ENCODE data around the gene TRAP1.

TRAP1 gene

DNA sequence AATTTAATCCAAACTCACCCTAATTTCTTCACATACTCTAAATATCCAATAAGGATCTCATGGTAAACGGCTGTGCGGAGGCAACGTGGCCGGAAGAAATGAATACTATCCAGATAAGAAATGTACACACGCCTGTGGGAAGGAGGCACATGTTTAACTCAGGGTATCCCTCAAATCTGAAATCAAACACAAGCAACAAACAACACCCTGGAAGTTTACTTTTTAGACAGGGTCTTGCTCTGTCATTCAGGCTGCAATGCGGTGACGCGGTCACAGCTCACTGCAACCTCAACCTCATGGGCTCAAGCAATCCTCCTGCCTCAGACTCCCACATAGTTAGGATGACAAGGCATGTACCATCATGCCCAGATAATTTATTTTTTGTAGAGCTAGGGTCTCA, 21.2 kb upstream of the TRAP1 start:
- no peak overlapping the region for H3K4me3 ChIP-seq (ENCODE audit: low read length)
- no peak for DNase-seq (ENCODE audit: low read depth, low spot score)

DNA sequence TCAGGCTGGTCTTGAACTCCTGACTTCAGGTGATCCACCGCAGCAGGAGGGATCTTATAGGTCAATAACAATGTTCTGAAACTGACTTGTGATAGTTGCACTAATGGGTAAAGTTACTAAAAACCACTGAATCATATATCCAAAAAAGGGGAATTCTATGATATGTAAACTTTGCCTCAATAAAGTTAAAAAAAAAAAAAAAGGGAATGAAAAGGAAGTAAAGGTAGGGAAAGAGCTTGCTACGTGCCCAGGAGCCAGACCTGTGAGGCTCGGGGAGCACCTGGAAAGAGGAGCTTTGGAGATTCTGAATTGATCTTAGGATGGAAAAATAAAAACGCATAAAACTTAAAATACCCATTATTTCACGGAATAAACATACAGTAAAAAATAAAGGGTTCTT, 20.8 kb upstream of the TRAP1 start:
- DNase-seq (ENCODE audit: low read depth, low spot score): no peak
- H3K4me3 ChIP-seq (ENCODE audit: low read length): no peak overlapping the region

DNA sequence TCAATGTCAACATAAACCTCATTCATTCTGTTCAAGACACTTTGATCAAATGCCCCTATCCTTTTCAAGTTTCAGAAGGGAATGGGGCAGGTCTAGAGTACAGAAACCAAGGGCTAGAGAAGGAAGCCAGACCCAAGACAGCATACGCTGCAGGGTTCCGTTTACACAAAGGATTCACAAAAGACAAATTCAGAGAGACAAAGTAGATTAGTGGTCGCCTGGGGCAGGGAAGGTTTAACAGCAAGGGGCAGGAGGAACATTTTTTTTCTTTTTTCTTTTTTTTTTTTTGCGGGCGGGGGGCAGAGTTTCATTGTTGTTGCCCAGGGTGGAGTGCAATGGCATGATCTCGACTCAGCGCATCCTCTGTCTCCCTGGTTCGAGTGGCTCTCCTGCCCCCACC, 19.9 kb upstream of the TRAP1 start:
- H3K4me3 ChIP-seq (ENCODE audit: low read length): no peak overlapping the region
- no peak for DNase-seq (ENCODE audit: low read depth, low spot score)

DNA sequence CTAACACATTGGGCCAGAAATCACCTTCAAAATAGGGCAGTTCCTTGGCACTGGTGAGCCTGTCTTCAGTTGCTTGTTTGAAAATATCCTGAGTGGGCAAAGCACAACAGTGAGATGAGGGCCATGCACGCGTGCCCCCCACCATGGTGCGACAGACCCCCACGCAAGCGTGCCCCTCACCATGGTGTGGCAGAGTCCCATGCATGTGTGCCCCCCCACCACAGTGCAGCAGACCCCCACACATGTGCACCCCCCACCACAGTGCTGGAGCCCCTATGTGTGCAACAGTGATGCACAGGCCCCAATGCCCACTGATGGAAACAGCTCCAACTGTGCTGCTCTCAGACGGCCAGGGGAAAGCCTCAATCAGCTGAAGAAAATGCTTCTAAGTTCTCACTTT, 18.8 kb upstream of the TRAP1 start:
- DNase-seq (ENCODE audit: low read depth, low spot score): no peak
- H3K4me3 ChIP-seq (ENCODE audit: low read length): no peak overlapping the region

DNA sequence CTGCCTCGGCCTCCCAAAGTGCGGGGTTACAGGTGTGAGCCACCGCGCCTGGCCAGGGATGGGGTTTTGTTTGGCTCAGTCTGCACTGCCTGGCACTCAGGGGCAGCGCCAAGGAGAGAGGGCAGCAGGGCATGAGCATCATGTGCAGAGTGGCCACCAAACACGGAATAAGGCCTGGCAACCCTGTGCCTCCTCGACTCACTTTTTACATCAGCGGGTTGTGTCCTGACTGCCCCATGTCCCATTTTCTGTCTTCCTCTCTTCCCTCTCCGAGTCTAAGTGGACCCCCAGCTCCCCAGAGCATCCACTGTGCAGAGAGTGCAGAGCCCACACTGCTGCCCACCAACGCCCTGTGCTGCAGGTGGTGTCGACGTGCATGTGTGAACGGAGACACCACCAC, 18.2 kb upstream of the TRAP1 start:
- no peak overlapping the region for H3K4me3 ChIP-seq (ENCODE audit: low read length)
- no peak for DNase-seq (ENCODE audit: low read depth, low spot score)

DNA sequence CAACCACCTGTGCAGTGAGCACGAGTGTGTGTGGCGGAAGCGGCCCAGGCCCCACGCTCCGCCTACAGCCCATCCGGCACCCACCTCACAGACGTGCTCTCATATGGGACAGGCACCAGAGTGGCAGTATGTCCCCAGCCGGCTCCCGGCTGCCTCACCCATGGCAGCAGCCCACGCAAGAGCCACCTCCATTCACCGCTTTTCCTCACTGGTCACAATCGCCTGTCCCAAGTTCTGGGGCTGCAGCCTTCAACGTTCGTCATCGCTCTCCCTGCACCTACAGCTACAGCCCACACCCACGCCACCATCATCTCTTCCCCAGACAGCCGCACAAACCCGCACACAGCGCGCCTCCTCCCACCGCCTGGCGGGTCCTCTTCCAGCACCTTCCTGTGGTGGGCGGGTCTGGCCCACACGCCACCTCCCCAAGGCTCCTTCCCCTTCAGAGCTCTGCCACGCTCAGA, 17.5 kb upstream of the TRAP1 start:
- DNase-seq (ENCODE audit: low read depth, low spot score): no peak
- H3K4me3 ChIP-seq (ENCODE audit: low read length): no peak overlapping the region

DNA sequence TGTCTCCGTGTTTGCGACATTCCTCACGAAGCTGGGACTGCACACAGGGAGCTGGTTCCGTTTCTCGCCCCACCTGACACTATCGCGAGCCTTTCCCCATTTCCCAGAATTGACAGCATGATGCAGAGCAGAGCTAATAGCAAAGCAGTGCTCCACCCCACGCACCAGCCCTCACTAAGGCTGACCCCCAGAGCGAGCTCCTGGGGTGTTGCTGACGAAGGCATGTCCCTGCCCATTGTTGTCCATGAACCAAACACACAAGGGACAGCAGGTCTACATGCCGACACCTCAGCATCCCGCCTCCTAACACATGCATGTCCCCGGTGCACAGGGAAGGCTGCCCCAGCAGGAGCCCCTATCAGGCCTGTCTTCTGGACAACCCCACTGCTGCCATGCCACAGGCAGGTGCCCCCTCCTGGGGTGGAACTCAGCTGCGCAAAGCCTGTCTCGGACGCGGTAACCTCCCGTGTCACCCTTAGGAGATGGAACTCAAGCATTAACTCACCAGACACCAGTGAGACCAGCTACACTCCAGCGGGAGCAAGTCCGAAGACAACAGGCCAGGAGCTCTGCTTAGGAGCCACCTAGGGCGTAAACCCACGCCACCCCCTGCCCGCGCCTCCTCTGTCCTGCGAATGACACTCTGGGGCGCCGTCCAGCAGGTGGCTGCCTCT, 16.9 kb upstream of the TRAP1 start:
- H3K4me3 ChIP-seq (ENCODE audit: low read length): no peak overlapping the region
- no peak for DNase-seq (ENCODE audit: low read depth, low spot score)

DNA sequence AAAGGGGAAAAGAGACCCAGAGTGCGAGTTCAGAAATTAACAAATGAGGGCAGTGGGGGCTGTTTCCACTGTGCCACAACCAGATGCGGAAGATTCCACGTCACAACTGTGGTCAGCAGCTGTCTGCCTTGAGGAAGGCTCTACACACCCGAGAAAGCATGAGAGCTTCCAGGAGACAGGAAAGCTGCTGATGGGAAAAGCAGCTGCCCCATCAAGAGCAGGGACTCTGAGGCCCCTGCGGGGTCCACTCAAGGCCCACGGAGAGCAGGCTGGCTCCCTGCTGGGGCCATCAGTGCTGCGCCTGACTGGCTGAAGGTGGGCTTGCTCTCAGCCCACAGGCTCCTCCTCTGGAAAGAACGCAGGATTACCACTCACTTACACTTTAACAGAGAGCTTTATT, 14.8 kb upstream of the TRAP1 start:
- DNase-seq (ENCODE audit: low read depth, low spot score): no peak
- H3K4me3 ChIP-seq (ENCODE audit: low read length): no peak overlapping the region

DNA sequence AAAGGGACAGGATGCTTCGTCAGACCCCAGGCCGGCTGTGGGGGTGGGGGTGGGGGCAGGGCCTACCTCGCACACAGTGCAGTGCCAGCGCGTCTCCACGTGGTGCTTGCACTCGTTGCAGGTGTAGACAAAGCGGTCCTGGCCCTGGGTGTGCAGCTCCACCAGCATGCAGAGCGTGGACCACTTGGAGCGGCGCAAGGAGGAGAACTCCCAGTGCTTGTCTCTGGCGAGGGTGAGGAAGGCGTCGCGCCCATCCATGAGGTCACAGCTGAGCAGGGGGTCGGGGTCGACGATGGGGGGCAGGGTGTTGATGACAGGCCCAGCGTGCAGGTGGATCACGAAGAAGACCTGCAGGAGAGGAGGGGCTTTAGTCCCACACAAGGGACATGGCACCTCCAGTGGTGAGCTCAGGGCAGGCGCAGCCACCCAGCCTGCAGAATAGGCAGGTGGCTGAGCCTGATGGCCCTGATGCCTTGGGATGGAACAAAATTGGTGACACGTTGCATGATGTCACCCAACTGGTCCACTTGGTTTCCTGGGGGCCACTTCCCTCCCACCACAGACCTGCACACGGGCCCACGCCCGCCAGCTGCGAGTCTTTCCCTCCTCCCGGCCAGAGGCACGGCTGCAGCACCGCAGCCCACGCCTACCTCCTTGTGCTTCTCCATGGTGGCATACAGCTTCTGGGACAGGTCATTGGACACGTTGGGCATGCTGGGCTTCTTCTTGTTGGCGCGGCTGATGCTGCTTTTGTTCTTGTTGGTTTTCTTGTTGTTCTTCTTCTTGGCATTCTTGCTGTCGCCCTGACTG, 14.0 kb upstream of the TRAP1 start:
- no peak for DNase-seq (ENCODE audit: low read depth, low spot score)

DNA sequence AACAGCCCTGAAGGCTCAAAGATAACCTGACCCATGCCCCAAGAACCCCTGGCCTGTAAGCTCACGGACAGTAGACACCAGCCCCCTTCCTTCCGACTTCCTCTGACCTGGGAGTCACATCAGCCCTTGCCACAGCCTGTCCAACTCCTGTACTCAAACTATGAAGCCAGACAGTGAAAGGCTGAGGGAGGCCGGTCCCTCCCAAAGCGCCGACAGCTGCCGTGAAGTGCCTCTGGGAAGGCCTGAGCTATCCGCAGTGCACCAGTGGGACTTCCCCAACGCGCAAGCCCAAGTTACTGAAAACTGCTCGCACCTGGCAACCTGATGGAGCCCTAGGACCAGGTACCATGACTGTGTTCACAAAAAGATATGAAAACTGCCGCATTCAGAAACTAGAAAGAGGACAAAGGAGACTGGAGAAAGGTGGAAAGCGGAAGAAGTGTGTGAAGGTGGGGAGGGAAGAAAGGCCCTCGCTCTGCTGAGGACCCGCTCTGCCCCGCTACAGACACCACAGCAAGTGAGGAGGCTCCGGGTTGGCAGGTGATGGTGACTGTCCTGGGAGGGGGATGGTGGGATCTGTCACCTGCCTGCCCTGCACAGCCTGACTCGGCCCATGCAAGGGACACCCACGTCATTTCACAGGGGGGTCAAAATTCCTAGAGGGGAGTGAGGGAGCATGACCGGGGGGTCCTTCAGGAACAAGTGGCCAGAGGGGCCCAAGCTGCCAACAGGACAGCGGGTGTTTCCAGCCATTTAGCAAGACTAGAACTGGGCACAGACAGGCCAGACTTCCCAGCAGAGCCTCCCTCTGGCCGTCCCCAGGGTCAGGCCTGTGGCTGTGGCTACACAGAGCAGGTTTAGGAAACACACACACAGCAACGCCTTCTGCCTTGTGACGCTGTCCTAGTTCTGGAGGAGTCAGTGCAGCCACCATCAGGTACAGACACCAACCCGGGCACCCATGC, 13.1 kb upstream of the TRAP1 start:
- no peak for DNase-seq (ENCODE audit: low read depth, low spot score)
- H3K4me3 ChIP-seq (ENCODE audit: low read length): no peak overlapping the region

More for the DNA sequence above, 14.0 kb upstream of the TRAP1 start:
- no peak overlapping the region for H3K4me3 ChIP-seq (ENCODE audit: low read length)

DNA sequence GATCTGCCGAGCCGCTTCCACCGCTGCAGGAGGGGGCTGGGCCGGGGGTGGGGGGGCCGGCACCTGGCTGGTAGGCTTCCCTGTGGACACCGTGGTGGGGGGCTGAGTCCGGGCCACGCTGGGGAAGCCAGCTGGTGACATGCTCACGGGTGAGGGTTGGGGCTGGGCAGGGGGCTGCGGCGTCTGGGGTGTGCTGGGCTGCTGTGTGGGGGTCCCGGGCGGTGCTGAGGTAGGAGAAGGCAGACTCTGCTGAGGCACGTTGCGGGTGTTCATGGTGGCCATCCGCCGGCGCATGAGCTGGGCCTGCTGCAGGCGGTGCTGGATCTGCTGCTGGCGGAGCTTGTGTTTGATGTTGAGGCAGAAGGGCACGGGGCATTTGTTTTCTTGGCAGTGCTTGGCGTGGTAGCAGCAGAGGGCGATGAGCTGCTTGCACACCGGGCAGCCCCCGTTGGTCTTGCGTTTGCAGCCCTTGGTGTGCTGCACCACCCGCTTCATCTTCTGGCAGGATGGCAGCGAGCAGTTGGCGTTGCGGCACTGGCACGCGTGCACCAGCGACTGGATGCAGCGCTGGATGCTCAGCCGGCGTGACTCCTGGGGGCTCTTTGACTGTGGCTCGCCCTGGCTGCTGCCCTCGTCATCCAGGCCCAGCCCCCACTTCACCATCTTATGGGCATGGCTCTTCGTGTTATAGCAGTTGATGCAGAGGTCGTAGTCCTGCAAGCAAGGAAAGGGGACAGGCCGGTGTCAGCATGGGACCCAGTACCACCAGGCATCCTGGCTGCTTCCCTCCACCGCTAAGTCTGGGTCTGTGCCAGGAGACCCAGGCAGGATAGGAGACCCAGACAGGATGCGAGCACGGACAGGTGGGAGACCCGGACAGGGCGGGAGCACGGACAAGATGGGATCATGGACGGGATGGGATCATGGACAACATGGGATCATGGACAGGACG, 12.1 kb upstream of the TRAP1 start:
- no peak overlapping the region for H3K4me3 ChIP-seq (ENCODE audit: low read length)
- no peak for DNase-seq (ENCODE audit: low read depth, low spot score)

DNA sequence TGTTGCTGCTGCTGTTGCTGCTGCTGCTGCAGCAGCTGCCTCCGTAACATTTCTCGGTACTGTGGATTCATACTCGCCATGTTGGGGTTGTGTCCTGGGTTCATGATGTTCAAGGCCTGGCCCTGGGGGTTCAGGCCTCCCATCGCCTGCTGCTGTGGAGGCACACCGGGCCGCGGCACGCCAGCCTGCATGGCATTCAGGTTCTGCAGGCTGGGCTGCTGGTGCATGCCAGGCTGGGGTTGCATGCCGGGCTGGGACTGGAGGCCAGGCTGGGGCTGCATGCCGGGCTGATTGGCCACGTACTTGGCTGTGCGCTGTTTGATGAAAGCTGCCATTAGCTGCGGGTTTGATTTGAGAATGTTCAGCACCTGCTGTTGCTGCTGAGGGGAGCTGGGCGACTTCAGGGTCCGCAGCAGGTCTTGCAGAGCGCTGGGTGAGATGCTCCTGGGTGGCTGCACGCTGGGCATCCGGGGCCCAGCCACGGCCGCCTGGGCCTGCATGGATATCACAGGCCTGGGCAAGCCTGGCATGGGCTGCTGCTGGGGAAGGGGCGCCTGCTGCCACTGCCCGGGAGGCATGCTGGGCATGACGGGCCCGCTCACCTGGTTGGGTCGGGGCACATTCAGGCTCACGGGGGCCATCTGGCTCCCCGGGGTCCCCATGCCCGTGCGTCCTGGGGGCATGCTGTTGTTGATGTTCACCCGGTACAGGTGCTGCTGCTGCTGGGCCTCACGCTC, 11.3 kb upstream of the TRAP1 start:
- no peak for DNase-seq (ENCODE audit: low read depth, low spot score)
- no peak overlapping the region for H3K4me3 ChIP-seq (ENCODE audit: low read length)

DNA sequence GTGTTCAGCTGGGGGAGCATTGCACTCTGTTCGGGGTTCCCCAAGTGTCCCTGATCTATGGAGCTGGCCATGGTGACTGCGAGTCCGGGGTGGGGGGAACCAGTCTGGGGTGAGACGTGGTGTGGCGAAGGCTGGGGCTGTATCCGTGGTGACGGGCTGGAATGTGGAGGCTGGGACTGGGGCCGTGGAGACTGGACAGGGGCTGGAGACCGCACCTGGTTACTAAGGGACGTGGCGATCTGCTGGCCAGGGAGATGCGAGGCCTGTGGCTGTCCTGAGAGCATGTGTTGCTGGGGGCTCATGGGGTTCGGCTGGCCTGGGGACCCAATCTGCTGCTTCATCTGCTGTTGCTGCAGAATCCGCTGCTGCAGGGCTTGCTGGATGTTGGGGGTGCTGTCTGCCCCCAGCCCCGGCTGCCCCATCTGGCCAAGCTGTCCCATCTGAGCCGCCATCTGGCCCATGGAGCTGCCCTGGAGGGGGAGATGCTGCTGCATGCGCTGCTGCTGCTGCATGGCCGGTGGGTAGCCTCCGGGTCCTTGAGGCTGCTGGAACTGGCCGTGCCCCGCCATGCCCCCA, 10.6 kb upstream of the TRAP1 start:
- no peak for DNase-seq (ENCODE audit: low read depth, low spot score)
- H3K4me3 ChIP-seq (ENCODE audit: low read length): no peak overlapping the region

DNA sequence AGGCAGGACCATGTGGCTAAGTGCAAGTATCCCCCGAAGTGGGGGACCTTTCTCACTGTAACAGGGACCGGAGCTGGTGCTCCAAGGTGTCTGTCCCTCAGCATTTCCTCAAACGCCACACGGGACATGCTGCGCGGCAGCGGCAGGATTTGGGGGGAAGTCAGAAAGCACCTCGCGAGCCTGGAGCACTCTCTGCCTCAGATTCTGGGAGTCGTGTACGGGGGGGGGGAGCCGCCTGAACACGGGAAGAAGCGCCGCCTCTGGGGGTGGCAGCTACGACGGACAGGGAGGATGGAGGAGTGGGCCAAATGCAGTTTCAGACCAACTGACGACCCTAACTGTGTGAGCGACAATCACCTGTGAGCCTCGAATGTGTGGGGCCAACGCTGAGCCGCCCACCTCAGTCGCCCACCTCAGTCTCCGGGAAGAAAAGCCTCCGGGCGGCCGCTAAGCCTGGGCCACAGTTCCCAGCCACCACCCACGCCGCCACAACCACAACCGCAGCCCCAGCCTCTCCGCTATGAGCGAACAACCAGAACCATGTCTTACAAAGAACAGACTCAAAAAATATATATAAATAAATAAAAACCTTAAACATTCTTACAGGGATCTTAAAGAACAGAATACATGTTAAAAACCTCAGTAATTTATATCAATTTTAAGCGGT, 8.8 kb upstream of the TRAP1 start:
- DNase-seq (ENCODE audit: low read depth, low spot score): no peak
- H3K4me3 ChIP-seq (ENCODE audit: low read length): no peak overlapping the region

DNA sequence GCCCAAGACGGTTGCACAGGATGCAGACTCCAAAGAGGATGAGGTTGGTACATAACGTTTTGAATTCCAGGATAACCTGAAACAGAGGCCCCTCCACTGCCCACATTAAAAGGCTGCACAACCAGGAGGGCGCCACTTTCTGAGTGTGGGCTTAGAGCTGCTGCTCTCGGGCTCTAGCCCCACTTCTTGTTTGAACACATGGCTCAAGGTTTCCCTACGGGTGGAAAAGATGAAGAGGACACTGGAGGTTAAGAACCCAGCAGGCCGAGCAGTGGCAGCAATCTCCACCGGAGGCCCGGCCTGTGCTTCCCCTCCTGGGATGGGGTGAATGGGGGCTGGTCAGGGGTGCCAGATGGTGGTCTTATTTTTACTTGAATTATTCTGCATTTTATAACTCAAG, 8.0 kb upstream of the TRAP1 start:
- DNase-seq (ENCODE audit: low read depth, low spot score): peak; percentile 35
- H3K4me3 ChIP-seq (ENCODE audit: low read length): no peak overlapping the region

DNA sequence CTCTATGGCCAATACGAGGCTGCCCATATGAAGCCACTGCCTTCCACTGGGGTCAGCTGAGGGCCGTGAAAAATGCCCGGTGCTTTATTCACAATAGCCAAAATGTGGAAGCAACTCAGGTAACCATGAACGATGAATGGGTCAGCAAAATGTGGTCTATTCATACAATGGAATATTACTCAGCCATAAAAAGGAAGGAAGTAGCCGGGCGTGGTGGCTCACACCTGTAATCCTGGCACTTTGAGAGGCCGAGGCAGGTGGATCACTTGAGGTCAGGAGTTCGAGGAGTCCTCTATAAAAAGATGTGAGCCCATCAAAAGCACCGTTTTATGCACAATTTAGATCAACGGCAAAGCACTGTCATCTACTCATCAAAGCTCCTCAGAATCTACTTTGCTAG, 5.2 kb upstream of the TRAP1 start:
- DNase-seq (ENCODE audit: low read depth, low spot score): no peak
- no peak overlapping the region for H3K4me3 ChIP-seq (ENCODE audit: low read length)

DNA sequence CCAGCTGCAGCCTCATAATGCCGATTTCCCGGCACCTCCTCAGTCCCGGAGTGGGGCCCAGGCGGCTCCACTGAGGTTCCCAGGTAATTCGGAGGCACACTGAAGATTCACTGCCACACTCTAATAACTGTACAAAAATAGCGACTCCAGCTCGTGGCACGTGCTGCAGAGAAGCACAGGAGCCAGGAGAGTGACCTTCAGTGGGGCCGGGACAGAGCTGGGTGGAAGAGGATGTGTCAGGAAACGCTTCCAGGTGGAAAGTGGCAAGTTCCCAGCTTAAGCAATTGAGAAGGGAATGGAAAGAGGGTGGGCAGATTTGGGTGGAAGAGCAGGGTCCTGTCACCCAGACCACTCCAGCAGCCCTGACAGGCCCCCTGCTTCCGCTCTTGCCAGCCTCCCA, 3.1 kb upstream of the TRAP1 start:
- H3K4me3 ChIP-seq (ENCODE audit: low read length): no peak overlapping the region
- DNase-seq (ENCODE audit: low read depth, low spot score): no peak
